SK-N-MC (cell line): ENCODE data around the gene MRAP.

Source experiments
- EZH2 ChIP-seq: fragments of 200-600 bp; sonication (generic); IDR thresholded peaks from one replicate; pipeline ENCODE4 v1.6.1; 2017; ENCODE audit warnings: antibody characterized with exemption
- POLR2AphosphoS5 ChIP-seq: IDR thresholded peaks from 2 replicates; pipeline ENCODE4 v1.6.1; 2012; ENCODE audit warnings: mild to moderate bottlenecking, low read depth, low read length, borderline replicate concordance

DNA sequence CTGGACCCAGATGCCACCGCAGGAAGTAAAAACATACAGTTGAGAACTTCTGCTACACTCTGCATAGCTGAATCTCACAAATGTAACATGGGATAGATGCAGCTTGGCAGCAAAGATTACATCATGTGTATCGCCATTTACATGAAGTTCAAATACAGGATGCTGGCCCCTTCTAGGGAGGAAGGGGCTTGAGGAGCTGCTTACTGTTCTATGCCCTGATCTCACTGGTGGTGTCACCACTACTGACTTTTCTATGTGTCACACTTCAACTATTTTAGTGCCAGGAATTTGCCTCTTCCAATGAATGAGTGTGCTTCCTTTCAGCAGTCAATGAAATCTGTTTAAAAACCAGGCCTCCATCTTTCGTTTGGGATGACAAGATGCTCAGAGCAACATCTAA is 31.1 kb downstream of the MRAP start:
- TF ChIP-seq POLR2AphosphoS5 (no peak), EZH2 (no peak)
